ENCODE measurements around the gene GFRA1. TPM values are rescaled to one million over a fixed set of nuclear protein-coding genes. Genes with fewer than 3 reads are reported as not detected.

Gene GFRA1
- total and polyA plus RNA-seq, 2 donors (not counting 1 experiment from before 2014, with no cell fraction given) = not detected

DNA sequence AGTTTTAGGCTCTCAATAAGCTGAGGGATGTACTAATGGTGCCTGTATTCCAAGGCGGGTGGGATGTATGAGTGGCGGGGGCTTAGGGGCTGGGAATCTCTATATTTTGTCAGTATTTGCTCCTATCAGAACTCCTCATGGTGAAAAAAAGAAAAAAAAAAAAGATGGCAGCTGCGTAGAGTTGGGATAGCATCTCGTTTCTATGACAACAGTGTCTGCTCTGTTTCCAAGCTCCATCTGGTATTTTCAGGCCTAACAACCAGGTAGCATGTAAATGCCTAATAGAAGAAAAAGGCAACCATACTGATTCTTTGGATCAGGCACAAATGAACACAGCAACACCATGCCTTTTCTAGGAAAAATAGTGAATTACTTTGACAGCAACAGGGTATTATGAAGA, 39.5 kb upstream of the GFRA1 start:
- no peak overlapping the region for H3K9ac ChIP-seq (ENCODE audit: low read length)
- CTCF ChIA-PET = no interaction called here
- no peak overlapping the region for H3K4me2 ChIP-seq (replicated peaks; ENCODE audit: low read depth, low read length, poor library complexity, severe bottlenecking)
- H3K36me3 ChIP-seq (replicated peaks in 1 of 2; ENCODE audit: control extremely low read depth in 1 of 2, control insufficient read depth in 1 of 2, extremely low read depth in 1 of 2, insufficient read depth in 2 of 2, low read length in 1 of 2) = no peaks in the 10 kb centered on the region
- Mint-ChIP-seq H3K4me1 (no peaks in the 10 kb centered on the region), H3K27me3 (no peaks in the 10 kb centered on the region), H3K27ac (no peak overlapping the region), H3K4me3 (no peak overlapping the region), H3K9me3 (ENCODE audit: insufficient read depth) (no peaks in the 10 kb centered on the region)
- H3K27ac ChIP-seq (ENCODE audit: low read length in 2 of 2) = no peak overlapping the region
- intact Hi-C loops (cut with micrococcal nuclease) = no loop called here
- H3K4me1 ChIP-seq (ENCODE audit: control insufficient read depth in 2 of 2, insufficient read depth in 2 of 2, low read length in 2 of 2) = peaks cover 0 to 2% of the 10 kb centered on the region in 2 donors
- no peaks in the 10 kb centered on the region for H3K27me3 ChIP-seq (replicated peaks in 1 of 4; ENCODE audit: control extremely low read depth in 1 of 4, control insufficient read depth in 3 of 4, insufficient read depth in 4 of 4, low read length in 3 of 4)
- H4K20me1 ChIP-seq (ENCODE audit: control insufficient read depth, insufficient read depth, low read length, poor library complexity, severe bottlenecking) = no peaks in the 10 kb centered on the region
- no peak overlapping the region for H2AFZ ChIP-seq (ENCODE audit: insufficient read depth, low read depth, low read length, poor library complexity, severe bottlenecking)
- ATAC-seq (ENCODE audit: low read depth) (no peak), DNase-seq (no peak)
- H3K79me2 ChIP-seq (ENCODE audit: control insufficient read depth, insufficient read depth, low read length) = no peaks in the 10 kb centered on the region
- no peak for TF ChIP-seq EZH2 (IDR thresholded peaks at IDR 0.05; ENCODE audit: borderline replicate concordance, insufficient read depth, low read depth, low read length, poor library complexity, severe bottlenecking)
- TF ChIP-seq, protein P1, sequence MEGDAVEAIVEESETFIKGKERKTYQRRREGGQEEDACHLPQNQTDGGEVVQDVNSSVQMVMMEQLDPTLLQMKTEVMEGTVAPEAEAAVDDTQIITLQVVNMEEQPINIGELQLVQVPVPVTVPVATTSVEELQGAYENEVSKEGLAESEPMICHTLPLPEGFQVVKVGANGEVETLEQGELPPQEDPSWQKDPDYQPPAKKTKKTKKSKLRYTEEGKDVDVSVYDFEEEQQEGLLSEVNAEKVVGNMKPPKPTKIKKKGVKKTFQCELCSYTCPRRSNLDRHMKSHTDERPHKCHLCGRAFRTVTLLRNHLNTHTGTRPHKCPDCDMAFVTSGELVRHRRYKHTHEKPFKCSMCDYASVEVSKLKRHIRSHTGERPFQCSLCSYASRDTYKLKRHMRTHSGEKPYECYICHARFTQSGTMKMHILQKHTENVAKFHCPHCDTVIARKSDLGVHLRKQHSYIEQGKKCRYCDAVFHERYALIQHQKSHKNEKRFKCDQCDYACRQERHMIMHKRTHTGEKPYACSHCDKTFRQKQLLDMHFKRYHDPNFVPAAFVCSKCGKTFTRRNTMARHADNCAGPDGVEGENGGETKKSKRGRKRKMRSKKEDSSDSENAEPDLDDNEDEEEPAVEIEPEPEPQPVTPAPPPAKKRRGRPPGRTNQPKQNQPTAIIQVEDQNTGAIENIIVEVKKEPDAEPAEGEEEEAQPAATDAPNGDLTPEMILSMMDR (IDR thresholded peaks at IDR 0.05) = no peak
- POLR2A ChIA-PET = no interaction called here
- H3K9me3 ChIP-seq (ENCODE audit: control extremely low read depth in 1 of 3, control insufficient read depth in 2 of 3, insufficient read depth in 1 of 3, low read length in 2 of 3) = no peaks in the 10 kb centered on the region
- H3K4me3 ChIP-seq (ENCODE audit: control extremely low read depth in 1 of 5, extremely low read depth in 1 of 5, insufficient read depth in 1 of 5, low read depth in 2 of 5, low read length in 4 of 5) = no peak overlapping the region
- no CpG with 5 or more reads among the region's 4 CpGs for WGBS (ENCODE audit: insufficient coverage)

DNA sequence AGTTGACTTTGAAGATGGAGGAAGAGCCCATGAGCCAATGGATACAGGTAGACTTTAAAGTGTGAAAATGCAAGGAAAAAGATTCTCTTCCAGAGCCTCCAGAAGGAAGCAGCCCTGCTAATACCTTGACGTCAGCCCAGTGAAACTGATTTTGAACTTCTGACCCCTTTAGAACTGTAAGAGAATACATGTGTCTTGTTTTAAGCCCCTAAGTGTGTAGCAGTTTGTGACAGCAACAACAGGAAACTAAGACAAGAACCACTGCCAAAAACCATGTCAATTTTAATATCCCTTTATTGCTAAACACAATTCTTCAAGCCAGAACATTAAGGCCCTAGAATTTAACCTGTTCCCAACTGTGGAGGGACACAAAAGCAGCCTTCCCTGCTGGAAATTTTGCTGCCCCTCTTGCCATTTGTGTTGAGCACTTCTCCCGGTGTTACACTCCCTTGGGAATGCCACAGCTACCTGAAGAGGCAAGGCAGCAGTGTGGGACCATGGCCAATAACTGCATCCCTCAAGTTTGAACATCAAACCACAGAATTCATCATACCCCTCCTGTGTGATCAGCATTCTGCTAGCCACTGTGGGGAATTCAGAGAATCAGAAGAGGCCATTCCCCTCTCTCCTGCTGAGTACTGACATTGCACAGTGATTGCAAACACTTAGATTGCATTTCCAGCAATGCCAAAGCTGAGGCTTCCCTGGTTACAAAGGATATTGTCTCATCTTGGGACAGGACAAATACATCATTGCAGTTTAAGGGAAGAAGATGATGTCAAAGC, 38.9 kb upstream of the GFRA1 start:
- ChIA-PET CTCF (no interaction called here), POLR2A (no interaction called here)
- Mint-ChIP-seq H3K9me3 (ENCODE audit: insufficient read depth) (no peaks in the 10 kb centered on the region), H3K4me1 (no peaks in the 10 kb centered on the region), H3K4me3 (no peak overlapping the region), H3K27ac (no peak overlapping the region), H3K27me3 (no peaks in the 10 kb centered on the region)
- no peak for DNase-seq
- no peaks in the 10 kb centered on the region for H3K79me2 ChIP-seq (ENCODE audit: control insufficient read depth, insufficient read depth, low read length)
- WGBS (ENCODE audit: insufficient coverage) = 100% methylated on average over 1 of the region's 2 CpGs
- TF ChIP-seq, protein P1 (IDR thresholded peaks at IDR 0.05) = no peak
- no peak for TF ChIP-seq EZH2 (IDR thresholded peaks at IDR 0.05; ENCODE audit: borderline replicate concordance, insufficient read depth, low read depth, low read length, poor library complexity, severe bottlenecking)
- no peaks in the 10 kb centered on the region for H3K27me3 ChIP-seq (replicated peaks in 1 of 4; ENCODE audit: control extremely low read depth in 1 of 4, control insufficient read depth in 3 of 4, insufficient read depth in 4 of 4, low read length in 3 of 4)
- H3K4me1 ChIP-seq (ENCODE audit: control insufficient read depth in 2 of 2, insufficient read depth in 2 of 2, low read length in 2 of 2) = peaks cover 0 to 2% of the 10 kb centered on the region in 2 donors
- H3K4me3 ChIP-seq (ENCODE audit: control extremely low read depth in 1 of 5, extremely low read depth in 1 of 5, insufficient read depth in 1 of 5, low read depth in 2 of 5, low read length in 4 of 5) = no peak overlapping the region
- no peak for ATAC-seq (ENCODE audit: low read depth)
- H3K36me3 ChIP-seq (replicated peaks in 1 of 2; ENCODE audit: control extremely low read depth in 1 of 2, control insufficient read depth in 1 of 2, extremely low read depth in 1 of 2, insufficient read depth in 2 of 2, low read length in 1 of 2) = no peaks in the 10 kb centered on the region
- no peak overlapping the region for H3K4me2 ChIP-seq (replicated peaks; ENCODE audit: low read depth, low read length, poor library complexity, severe bottlenecking)
- no peaks in the 10 kb centered on the region for H3K9me3 ChIP-seq (ENCODE audit: control extremely low read depth in 1 of 3, control insufficient read depth in 2 of 3, insufficient read depth in 1 of 3, low read length in 2 of 3)
- H4K20me1 ChIP-seq (ENCODE audit: control insufficient read depth, insufficient read depth, low read length, poor library complexity, severe bottlenecking) = no peaks in the 10 kb centered on the region
- no peak overlapping the region for H3K27ac ChIP-seq (ENCODE audit: low read length in 2 of 2)
- no peak overlapping the region for H2AFZ ChIP-seq (ENCODE audit: insufficient read depth, low read depth, low read length, poor library complexity, severe bottlenecking)
- intact Hi-C loops (cut with micrococcal nuclease) = no loop called here
- H3K9ac ChIP-seq (ENCODE audit: low read length) = no peak overlapping the region

All from B cell (primary cell).